Measurements from ENCODE around the gene CANT1. TPM values are rescaled to one million over a fixed set of nuclear protein-coding genes. Genes with fewer than 3 reads are reported as not detected.
A peak's percentile ranks its signal among the peaks of the same experiment; 100 is the strongest.

CANT1 gene
- total RNA-seq: 100 to 1,000 TPM in 1 of 4 donors, 10 to 100 TPM in 3; 56.9 to 125 (median 80.0) TPM

DNA sequence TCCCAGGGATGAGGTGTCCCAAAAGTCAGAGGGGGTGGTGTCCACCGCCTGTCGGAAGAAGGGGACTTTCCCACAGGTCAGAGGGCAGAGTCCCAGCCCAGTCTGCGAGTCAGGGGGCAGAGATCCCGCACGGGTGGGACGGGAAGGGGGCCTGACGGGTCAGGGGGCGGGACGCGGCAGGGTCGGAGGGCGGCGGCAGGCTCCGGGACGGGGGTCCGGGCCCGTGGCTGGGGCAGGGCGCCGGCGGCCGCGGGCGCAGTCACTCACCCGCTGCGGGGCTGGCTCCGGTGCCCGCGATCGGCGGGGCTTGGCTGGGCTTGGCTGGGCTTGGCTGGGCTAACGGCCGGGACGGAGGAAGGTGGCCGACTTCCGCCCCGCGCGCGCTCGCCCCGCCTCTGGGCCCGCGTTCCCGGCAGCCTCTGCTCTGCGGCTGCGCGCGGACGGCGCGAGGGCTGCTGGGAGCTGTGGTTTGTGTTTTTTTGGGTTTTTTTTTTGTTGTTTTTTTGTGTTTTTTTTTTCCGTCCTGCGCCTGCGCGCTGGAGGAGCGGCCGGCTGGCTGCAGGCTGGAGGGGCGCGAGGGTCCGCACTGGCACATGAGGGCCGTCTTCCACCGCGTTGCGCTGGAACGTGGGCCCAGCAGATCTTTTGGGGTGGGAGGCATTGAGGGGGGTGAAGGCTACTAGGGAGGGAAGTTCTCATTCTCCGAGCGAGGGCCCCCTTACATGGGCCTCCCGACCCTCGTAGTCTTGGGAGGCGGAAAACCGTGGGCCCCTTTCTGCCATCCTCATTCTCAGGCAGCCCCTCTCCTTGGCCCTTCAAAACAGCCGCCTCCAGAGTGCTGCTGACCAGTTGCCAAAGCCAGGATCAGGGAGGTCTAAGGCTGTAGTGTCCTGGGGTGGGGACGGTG lies at the start of gene CANT1:
Gene CANT1 (minus strand): TSS at position 368 of the 907 bp plus-strand sequence. CDS start 12,142 bp downstream, outside the sequence.
- no peaks in the 10 kb centered on the region for H3K9me3 ChIP-seq

DNA sequence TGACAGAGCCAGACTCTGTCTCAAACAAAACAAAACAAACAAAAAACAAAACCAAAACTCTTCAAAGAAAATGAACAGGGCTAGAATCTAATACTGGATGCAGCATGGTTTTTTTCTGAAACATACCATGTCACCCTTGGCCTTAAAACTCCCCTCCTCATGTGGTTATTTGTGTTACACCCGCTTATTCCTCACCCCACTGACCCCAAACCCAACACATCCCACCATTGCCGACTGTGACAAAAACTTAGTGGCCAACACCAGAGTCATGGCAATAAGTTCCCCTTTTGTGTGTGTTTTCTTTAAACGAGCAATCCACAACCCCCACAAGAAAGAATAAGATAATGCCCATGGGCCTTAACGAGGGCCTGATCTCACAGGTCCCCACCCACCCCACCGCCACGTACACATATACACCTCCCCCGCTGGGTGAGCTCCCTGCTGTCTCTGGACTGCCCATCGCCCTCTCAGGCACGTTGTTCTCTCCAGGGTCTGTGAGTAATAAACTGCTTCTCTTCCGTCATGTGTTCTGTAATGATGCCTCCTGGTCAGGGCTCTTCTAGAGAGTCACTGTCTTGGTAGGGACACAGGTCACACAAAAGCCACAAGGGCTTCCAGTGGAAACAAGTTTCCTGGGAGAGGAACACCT lies 48.3 kb upstream of the CANT1 start:
- no peak for TF ChIP-seq POLR2A (IDR thresholded peaks at IDR 0.05)
- TF ChIP-seq, protein P1, sequence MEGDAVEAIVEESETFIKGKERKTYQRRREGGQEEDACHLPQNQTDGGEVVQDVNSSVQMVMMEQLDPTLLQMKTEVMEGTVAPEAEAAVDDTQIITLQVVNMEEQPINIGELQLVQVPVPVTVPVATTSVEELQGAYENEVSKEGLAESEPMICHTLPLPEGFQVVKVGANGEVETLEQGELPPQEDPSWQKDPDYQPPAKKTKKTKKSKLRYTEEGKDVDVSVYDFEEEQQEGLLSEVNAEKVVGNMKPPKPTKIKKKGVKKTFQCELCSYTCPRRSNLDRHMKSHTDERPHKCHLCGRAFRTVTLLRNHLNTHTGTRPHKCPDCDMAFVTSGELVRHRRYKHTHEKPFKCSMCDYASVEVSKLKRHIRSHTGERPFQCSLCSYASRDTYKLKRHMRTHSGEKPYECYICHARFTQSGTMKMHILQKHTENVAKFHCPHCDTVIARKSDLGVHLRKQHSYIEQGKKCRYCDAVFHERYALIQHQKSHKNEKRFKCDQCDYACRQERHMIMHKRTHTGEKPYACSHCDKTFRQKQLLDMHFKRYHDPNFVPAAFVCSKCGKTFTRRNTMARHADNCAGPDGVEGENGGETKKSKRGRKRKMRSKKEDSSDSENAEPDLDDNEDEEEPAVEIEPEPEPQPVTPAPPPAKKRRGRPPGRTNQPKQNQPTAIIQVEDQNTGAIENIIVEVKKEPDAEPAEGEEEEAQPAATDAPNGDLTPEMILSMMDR (IDR thresholded peaks at IDR 0.05): no peak
- H3K4me3 ChIP-seq: no peak overlapping the region
- H3K9me3 ChIP-seq: peaks cover 0 to 3% (median 0%) of the 10 kb centered on the region in 4 donors
- peak in 1 of 3 donors; percentile 13 for DNase-seq
- no peaks in the 10 kb centered on the region for H3K36me3 ChIP-seq
- no peaks in the 10 kb centered on the region for H3K27me3 ChIP-seq
- H3K4me1 ChIP-seq: no peaks in the 10 kb centered on the region
- H3K27ac ChIP-seq: no peak overlapping the region

More for the DNA sequence above, at the start of gene CANT1:
- peak; percentile 75 to 92 (median 88) for DNase-seq
- Histone ChIP-seq H3K27ac (peak within 1 kb of the TSS; percentile 86 to 99 (median 92)), H3K27me3 (no peaks in the 10 kb centered on the region), H3K4me1 (peaks cover 10 to 49% (median 17%) of the 10 kb centered on the region in 4 donors), H3K4me3 (peak within 1 kb of the TSS; percentile 72 to 100 (median 98)), H3K36me3 (no peaks in the 10 kb centered on the region)
- TF ChIP-seq POLR2A (IDR thresholded peaks at IDR 0.05): peak; percentile 59 to 69
- TF ChIP-seq, protein P1 (IDR thresholded peaks at IDR 0.05): no peak

DNA sequence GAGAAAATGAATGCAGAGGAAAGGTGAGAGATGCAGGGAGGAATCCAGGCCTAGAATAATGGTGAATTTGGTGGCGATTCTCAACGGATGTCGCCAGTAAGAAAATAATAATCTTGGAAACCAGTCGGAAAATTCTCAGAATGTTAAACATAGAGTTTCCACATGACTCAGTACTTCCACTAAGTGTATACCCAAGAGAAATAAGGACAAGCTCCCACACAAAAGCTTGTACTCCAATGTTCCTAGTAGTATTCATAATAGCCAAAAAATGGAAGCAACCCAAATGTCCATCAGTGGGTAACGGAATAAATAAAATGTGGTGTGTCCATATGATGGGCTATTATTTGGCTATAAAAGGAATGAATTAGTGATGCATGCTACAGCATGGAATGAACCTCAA lies 45.6 kb upstream of the CANT1 start:
- Histone ChIP-seq H3K4me1 (no peaks in the 10 kb centered on the region), H3K9me3 (peaks cover 0 to 3% (median 0%) of the 10 kb centered on the region in 4 donors), H3K36me3 (no peaks in the 10 kb centered on the region), H3K27ac (no peak overlapping the region), H3K4me3 (no peak overlapping the region), H3K27me3 (no peaks in the 10 kb centered on the region)
- DNase-seq: no peak
- no peak for TF ChIP-seq POLR2A (IDR thresholded peaks at IDR 0.05)
- TF ChIP-seq, protein P1 (IDR thresholded peaks at IDR 0.05): no peak

DNA sequence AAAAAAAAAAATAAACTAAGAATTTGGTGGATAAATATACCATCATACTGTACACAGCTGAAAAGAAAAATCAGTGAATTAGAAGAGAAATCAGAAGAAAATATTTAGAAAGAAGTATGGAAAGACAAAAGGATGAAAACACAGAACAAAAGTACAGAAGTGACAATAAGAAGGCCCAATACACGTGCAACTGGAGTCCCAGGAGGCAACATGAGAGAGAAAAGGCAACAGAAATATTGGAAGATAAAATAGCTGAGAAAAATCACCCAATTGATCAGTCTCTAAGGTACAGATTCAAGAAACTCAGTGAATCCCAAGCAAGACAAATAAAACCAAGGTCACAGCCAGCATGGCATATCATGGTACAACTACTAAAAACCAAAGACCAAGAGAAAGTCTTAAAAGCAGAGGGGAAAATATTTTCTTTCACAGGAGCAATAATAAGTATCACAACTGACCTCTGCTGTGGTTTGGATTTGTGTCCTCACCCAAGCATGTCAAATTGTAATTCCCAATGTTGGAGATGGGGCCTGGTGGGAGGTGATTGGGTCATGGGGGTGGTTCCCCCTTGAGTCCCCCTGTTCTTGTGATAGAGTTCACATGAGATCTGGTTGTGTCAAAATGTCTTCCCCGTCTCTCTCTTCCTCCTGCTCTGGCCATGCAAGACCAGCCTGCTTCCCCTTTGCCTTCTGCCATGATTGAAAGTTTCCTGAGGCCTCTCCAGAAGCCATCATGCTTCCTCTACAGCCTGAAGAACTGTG lies 44.8 kb upstream of the CANT1 start:
- no peak for TF ChIP-seq POLR2A (IDR thresholded peaks at IDR 0.05)
- TF ChIP-seq, protein P1 (IDR thresholded peaks at IDR 0.05): no peak
- H3K4me3 ChIP-seq: no peak overlapping the region
- no peak for DNase-seq

DNA sequence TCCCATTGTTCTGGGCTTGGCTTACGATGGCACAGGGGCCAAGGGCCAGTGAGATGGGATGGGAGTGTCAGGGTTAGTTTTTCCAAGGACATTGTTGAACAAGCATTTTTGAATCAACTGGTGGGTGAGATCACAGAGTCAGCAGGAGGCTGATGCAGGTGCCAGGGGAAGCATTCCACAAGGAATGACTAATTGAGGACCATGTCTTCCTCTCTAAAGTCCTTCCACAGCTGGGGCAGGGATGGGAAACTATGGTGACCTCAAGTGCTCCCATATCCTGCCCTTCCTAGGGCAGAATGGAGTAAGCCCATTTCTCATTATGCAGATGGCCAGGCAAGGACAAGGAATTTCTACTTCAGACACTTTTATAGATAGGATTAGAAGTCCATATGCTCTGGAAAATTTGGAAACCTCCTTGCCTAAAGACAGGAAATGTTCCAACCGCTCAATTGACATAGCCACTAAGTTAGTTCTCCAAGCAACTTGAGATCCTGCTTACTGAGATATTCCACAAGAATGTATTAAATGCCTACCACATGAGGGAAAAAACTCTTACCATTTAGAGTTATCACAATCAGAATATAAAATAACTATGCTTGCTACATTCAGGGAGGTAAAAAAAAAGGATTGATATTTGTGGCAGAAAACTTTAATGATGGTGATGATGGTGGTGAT lies 43.8 kb upstream of the CANT1 start:
- H3K4me3 ChIP-seq: no peak overlapping the region
- H3K4me1 ChIP-seq: no peaks in the 10 kb centered on the region
- no peaks in the 10 kb centered on the region for H3K27me3 ChIP-seq
- peaks cover 0 to 3% (median 0%) of the 10 kb centered on the region in 4 donors for H3K9me3 ChIP-seq
- no peak overlapping the region for H3K27ac ChIP-seq
- TF ChIP-seq POLR2A (IDR thresholded peaks at IDR 0.05): no peak
- TF ChIP-seq, protein P1 (IDR thresholded peaks at IDR 0.05): no peak
- peak in 1 of 3 donors; percentile 12 for DNase-seq
- no peaks in the 10 kb centered on the region for H3K36me3 ChIP-seq

More for the DNA sequence above, 44.8 kb upstream of the CANT1 start:
- Histone ChIP-seq H3K9me3 (peaks cover 0 to 3% (median 0%) of the 10 kb centered on the region in 4 donors), H3K4me1 (no peaks in the 10 kb centered on the region), H3K27me3 (no peaks in the 10 kb centered on the region), H3K27ac (no peak overlapping the region), H3K36me3 (no peaks in the 10 kb centered on the region)
